Erythroblast (primary cell): ENCODE measurements around the gene MRPL19.
"Not testable (repeated sequence)": the region's sequence is repeated elsewhere in the genome, so short reads cannot be mapped to it uniquely, and the experiment has no call there.

Experiments used
- DNase-seq, 2 experiments: peaks; one replicate each; lab custom pipeline; 2025; lab: John Stamatoyannopoulos, UW
- GATA1 ChIP-seq: IDR thresholded peaks from 2 replicates; pipeline ENCODE4 v1.6.1; 2011; ENCODE audit warnings: low read depth, mild to moderate bottlenecking, control low read depth, low read length, moderate library complexity
- POLR2A ChIP-seq: IDR thresholded peaks from 2 replicates; pipeline ENCODE4 v1.6.1; 2011; ENCODE audit warnings: mild to moderate bottlenecking, low read length

MRPL19 gene

GRCh38 chr2:75710220-75710576, 63.6 kb downstream of the MRPL19 start:
- peak in 1 of 2 experiments; percentile 83 for DNase-seq
- no peak for TF ChIP-seq GATA1
- no peak for TF ChIP-seq POLR2A

GRCh38 chr2:75710577-75711253, 64.1 kb downstream of the MRPL19 start, which contains the start of gene GCFC2:
TSS of gene GCFC2 (minus strand) at chr2:75710915. CDS start at chr2:75710855, 60 bp downstream.
- TF ChIP-seq POLR2A (peak; percentile 88), GATA1 (no peak)
- peak; percentile 89 to 91 for DNase-seq

- not testable (repeated sequence) for DNase-seq
Measured at GRCh38 chr2:75711590-75711989, 65.0 kb downstream of the MRPL19 start.

- TF ChIP-seq POLR2A (no peak), GATA1 (no peak)
- peak in 1 of 2 experiments; percentile 9 for DNase-seq
Measured at GRCh38 chr2:75716406-75716805, 69.8 kb downstream of the MRPL19 start.

GRCh38 chr2:75719616-75720015, 73.0 kb downstream of the MRPL19 start:
- TF ChIP-seq GATA1 (no peak), POLR2A (no peak)
- no peak for DNase-seq

- TF ChIP-seq POLR2A (no peak), GATA1 (no peak)
- DNase-seq, result no peak
Measured at GRCh38 chr2:75720525-75720924, 73.9 kb downstream of the MRPL19 start.

- TF ChIP-seq POLR2A (no peak), GATA1 (no peak)
- no peak for DNase-seq
Measured at GRCh38 chr2:75722687-75723086, 76.1 kb downstream of the MRPL19 start.

- no peak for TF ChIP-seq GATA1
- no peak for DNase-seq
Measured at GRCh38 chr2:75728614-75729419, 82.2 kb downstream of the MRPL19 start.

GRCh38 chr2:75729861-75730260, 83.3 kb downstream of the MRPL19 start:
- DNase-seq, result peak in 1 of 2 experiments; percentile 3
- TF ChIP-seq GATA1 (no peak), POLR2A (no peak)

GRCh38 chr2:75736276-75736675, 89.7 kb downstream of the MRPL19 start:
- TF ChIP-seq GATA1 (no peak), POLR2A (no peak)

GRCh38 chr2:75737961-75738360, 91.4 kb downstream of the MRPL19 start:
- no peak for TF ChIP-seq GATA1
- TF ChIP-seq POLR2A, result no peak
- DNase-seq, result no peak

More at GRCh38 chr2:75736276-75736675, 89.7 kb downstream of the MRPL19 start:
- no peak for DNase-seq
